CD4-positive, alpha-beta T cell treated with Interleukin-10 for 1 hour (primary cell): Measurements from ENCODE around the gene METTL27.
"Not testable (repeated sequence)": the region's sequence is repeated elsewhere in the genome, so short reads cannot be mapped to it uniquely, and the experiment has no call there.

Experiments
- DNase-seq: peaks from one replicate; pipeline ENCODE4 v3.0.0-alpha.2; 2020

METTL27 gene

GRCh38 chr7:73869011-73869798, 26.9 kb upstream of the METTL27 start:
- DNase-seq: no peak

GRCh38 chr7:73866446-73866767, 24.1 kb upstream of the METTL27 start:
- DNase-seq: no peak

DNA sequence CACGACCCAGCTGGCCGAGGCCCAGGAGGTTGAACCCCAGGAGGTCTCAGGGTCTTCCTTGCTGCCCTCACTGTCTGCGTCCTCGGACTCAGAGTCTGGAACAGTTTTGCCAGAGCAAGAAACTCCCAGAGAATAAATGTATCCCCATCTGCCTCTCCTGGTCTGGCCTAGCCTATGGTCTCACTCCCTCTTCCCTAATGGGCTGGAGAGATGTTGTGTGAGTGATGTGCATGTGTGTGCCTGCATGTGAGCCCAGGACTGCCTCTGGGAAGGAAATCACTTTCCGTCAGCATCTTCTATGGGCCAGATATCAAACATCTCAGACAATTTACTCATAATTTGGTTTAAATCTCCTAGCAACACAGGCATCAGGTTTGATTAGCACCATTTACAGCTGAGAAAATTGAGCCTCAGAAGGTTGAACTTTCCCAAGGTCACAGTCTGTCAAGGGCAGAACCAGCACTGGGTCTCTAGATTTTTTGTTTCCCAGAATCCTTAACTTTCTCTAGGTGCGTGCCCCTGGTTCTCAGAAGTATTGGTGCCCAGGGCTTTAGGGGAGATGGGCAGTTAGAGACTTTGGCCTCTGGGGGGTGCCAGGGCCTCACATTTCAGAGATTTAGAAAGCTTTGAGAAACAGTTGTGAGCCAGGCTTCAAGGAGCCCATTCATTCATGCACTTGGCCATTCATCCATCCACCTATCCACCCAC, 23.6 kb upstream of the METTL27 start:
- no peak for DNase-seq

DNA sequence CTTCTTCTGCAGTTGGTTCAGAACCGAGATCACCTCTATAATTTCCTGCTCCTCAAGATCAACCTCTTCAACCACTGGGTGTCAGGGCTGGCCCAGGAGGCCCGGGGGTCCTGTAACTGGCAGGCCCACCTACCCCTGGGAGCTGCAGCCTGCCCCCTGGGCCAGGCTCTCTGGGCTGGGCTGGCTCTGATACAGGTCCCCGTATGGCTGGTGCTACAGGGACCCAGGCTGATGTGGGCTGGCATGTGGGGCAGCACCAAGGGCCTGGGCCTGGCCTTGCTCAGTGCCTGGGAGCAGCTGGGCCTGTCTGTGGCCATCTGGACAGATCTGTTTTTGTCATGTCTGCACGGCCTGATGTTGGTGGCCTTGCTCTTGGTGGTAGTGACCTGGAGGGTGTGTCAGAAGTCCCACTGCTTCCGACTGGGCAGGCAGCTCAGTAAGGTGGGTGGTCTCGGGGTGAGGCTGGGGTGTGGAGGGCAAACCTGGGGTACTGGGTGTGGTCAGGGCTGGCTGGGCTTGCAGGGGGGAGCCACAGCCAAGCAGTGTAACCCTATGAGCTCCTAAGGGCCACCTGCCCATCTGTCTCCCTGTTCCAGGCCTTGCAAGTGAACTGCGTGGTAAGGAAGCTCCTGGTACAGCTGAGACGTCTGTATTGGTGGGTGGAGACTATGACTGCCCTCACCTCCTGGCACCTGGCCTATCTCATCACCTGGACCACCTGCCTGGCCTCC, 22.8 kb upstream of the METTL27 start:
- DNase-seq: no peak

- no peak for DNase-seq
These were observed 19.0 kb upstream of the METTL27 start for GRCh38 chr7:73861305-73861704.

- no peak for DNase-seq
These were observed 18.5 kb upstream of the METTL27 start, which contains the start of gene TMEM270 for GRCh38 chr7:73860859-73861258. TMEM270 (plus strand) TSS chr7:73861159; CDS start chr7:73861195, 36 bp downstream.

DNA sequence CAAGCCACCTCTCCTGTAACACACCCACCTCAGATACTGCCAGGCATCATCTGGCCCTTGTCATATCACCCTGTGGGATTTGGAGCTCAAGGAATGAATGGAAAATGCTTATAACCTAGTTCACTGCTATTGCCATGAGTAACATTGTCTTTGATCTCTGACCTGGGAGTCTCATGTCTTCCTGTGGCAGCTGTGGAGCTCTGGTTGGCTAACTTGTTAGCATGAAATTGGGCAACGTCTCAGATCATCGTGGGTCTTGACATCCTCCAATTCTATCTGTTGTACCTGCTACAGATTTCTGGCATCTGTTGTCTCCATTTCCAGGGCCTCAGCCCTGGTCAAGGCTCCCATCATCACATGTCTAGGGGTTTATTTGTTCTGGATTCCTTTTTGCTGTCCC, 16.5 kb upstream of the METTL27 start:
- DNase-seq: no peak

- no peak for DNase-seq
These were observed 14.6 kb upstream of the METTL27 start for GRCh38 chr7:73856941-73857340.

DNA sequence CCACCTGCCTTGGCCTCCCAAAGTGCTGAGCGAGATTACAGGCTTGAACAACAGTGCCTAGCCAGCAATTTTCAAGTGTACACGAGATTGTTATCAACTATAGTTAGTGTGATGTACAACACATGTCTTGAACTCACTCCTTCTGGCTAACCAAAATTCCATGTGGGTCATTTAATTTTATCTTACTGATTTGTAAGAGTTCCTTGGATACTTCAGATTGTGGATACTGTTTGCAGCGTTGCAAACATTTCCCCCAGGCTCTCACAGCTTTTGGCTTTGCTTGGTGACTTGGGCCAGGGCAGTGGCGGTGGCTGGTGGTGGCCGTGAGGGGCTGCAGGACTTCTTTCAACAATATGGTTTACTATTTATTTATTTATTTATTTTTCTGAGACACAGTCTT, 10.2 kb upstream of the METTL27 start:
- no peak for DNase-seq

DNA sequence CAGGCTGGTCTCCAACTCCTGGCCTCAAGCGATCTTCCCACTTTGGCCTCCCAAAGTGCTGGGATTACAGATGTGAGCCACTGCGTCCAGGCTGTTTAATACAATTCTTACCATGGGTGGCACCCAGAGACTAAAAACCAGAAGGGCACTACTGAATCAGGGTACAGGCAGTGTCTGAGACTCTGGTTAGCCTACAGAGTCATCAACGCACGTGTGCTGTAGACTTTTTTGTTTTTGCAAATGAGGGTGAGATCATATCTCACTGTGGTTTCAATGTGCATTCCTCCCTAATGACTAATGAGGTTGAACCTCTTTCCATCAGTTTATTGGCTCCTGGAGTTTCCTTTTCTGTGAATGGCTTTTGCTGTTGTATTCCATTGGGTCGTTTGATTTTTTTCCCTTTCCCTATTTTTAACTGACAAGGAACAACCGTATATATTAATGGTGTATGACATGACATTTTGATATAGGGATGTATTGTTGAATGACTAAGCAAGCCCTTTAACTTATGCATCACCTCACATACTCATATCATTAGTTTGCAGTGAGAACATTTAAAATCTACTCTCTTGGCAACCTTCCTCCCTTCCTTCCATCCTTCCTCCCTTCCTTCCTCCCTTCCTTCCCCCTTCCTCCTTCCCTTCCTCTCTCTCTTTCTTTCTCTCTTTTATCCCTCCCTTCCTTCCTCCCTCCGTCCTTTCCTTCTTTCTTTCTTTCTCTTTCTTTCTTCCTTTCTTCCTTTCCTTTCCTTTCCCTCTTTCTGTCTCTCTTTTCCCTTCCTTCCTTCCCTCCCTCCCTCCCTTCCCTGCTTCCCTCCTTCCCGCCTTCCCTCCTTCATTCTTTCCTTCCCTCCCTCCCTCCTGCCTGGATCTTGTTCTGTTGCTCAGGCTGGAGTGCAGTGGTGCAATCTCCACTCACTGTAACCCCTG, 9.4 kb upstream of the METTL27 start:
- peak; percentile 23 for DNase-seq

GRCh38 chr7:73850781-73851207, 8.5 kb upstream of the METTL27 start:
- no peak for DNase-seq

DNA sequence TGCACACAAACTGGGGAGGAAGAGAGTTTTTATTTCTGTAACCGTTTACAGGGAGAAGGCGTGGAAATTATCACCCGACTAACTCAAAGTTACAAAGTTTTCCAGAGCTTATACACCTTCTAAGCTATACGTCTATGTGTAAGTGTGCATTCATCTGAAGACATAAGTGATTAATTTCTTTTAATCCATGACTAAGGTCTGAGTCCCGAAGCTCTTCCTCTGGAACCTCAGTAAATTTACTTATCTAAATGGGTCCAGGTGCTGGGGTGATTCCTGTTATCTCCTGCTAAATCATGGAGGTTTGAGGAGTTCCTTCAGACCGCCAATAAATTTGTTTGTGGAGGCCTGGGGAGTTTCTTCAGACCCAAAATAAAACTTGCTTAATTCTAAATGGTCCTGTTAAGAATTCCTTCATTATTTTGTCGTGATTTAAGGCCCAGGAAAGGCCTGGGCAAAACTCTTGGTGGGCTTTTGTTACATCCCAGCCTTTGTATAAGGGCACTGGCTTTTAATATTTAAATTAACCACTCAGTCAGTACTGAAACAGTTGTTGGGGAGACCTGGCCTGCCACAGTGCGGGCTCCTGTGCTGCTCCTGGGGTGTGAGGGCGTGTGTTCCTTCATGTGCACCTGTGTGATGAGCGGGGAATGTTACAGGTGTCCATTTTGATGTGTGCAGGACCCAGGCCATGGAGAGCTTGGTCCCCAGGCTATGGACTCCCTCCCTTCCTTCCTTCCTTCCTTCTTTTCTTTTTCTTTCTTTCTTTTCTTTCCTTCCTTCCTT, 5.8 kb upstream of the METTL27 start:
- no peak for DNase-seq

GRCh38 chr7:73845701-73846195, 3.4 kb upstream of the METTL27 start:
- DNase-seq: not testable (repeated sequence)

GRCh38 chr7:73844848-73845460, 2.6 kb upstream of the METTL27 start:
- DNase-seq: no peak

DNA sequence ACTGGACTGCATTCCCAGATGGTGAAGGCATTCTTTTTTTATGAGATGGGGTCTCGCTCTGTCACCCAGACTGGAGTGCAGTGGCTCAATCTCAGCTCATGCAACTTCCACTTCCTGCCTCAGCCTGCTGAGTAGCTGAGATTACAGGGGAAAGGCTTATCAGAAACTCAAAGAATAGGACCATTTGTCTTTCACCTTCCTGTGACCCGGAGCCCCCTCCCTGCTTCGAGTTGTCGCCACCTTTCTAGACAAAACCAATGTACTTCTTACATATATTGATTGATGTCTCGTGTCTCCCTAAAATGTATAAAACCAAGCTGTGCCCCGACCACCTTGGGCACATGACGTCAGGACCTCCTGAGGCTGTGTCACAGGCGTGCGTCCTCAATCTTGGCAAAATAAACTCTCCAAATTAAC, 1.8 kb upstream of the METTL27 start:
- DNase-seq: no peak

DNA sequence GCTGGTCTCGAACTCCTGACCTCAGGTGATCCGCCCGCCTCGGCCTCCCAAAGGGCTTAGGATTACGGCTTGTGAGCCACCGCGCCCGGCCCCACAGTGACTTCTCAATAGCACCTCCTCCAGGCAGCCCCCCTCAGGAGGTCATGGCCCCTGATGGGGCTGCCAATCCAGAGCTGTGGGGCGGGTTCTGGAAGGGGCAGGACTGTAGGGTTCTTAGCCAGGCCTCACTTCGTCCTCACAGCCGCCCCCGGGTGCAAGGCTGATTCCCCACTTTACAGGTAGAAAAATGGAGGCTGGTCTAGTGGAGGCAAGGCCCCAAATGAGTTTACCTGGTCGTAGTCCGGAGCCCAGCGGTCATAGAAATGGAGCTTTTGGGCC, 638 bp downstream of the METTL27 start:
- no peak for DNase-seq

DNA sequence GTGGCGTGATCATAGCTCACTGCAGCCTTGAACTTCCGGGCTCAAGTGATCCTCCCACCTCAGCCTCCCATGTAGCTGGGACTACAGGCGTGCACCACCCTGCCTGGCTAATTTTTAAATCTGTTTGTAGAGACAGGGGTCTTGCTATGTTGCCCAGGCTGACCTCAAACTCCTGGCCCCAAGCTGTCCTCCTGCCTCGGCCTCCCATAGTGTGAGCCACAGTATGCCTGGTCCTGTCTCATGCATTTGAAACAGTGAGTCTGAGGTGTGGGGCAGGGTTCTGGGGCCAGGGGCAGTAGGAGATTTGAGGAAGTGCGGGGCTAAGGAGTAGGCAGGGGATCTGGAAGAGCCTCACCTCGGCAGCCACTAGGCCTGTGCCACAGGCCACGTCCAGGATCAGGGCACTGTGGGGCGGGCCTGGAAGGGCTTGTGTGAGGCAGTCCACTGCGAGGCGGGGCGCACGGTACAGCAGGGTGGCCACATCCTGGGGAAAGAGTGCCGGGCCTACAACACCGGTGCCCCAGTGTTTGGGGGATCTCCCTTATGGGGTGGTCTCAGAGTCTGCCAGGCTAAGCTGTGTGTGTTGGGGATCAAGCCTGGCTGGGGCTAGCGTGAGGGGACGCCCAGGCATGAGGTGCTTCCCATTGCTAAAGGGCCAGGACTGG, 1.5 kb downstream of the METTL27 start:
- DNase-seq: no peak

DNA sequence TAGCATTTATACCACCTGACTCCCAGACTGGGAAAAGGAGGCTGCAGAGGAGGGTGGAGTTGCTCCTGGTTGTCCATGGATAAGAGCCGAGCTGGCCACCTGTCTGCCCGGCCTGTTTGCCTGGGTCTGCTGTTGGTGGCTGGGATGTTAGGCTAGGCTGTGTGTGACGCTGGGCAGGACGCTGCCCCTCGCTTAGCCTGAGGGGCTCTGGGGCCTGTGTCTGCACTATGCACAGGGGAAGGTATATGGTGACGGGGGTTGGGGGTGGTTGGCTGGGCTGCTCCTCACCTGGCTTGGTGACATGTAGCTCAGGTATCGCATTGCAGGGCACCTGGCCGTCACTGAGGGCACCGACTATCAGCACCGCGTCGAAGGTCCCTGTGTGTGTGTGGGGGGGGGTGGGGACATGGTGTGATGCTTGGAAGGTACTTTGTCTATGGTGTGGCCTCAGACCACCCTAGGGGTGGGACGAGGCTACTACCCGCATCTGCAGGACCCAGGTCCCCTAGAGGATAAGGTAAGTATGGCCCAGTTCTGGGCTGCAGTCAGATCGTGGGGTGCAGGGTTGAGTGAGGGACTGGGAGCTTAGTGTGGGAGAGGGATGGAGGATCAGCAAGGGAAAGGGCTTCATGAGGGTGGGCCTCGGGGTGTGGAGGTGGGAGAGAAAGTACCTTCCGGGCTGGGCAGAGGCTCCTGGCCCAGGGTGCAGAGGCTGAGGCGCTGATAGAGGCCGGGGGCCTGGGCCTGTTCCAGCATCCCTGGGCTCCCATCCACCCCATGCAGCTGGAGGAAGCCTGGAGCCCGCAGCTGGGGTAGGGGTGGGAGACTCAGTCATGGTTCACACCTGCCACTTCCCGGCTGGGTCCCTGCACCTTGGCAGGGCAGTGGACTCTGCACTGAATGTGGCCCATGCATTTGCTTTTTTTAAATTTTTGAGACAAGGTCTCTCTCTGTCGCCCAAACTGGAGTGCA, 2.3 kb downstream of the METTL27 start:
- DNase-seq: no peak

DNA sequence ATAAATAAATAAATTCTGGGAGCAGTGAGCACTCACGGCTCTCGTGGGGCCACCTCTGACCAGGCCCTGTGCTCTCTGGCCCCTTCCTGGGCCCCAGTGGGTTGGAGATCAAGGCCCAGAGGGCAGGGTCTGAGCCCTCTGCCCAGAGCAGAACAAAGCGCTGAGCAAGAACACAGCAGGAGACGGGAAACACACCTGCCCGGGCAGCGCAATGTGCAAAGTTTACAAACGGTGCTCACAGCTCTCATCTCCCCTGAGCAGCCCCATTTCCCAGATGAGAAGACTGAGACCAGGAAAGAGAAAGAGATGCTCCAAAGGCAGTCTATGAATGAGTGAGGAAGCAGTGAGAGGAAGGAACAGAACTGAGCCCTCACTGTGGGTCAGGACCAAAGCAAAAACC, 3.0 kb downstream of the METTL27 start:
- DNase-seq: no peak
